Sigmoid colon (tissue), 4 donors: Measurements from ENCODE around the gene IGDCC3.

Source experiments
- CTCF ChIP-seq, 4 experiments: fragments of 450-650 bp in 3 of 4; fragments of 200-600 bp in 1 of 4; IDR thresholded peaks; one replicate each; pipeline ENCODE4 v1.5.1; 2016 to 2019; ENCODE audit warnings: antibody characterized with exemption in 4 of 4, mild to moderate bottlenecking in 3 of 4, moderate library complexity in 2 of 4
- EP300 ChIP-seq, 4 donors: sonication (generic); formaldehyde crosslinking; IDR thresholded peaks; one replicate each; pipeline ENCODE4 v1.6.1; 2017; ENCODE audit warnings: antibody characterized with exemption in 4 of 4
- POLR2A ChIP-seq, 2 donors: fragments of 450-650 bp; IDR thresholded peaks; one replicate each; pipeline ENCODE4 v1.6.1; 2016; ENCODE audit warnings: antibody characterized with exemption in 2 of 2, mild to moderate bottlenecking in 2 of 2, moderate library complexity in 2 of 2
- POLR2AphosphoS5 ChIP-seq, 4 donors: sonication (generic); formaldehyde crosslinking; IDR thresholded peaks; one replicate each; pipeline ENCODE4 v1.6.1; 2017; ENCODE audit warnings: antibody characterized with exemption in 4 of 4

- no peak for TF ChIP-seq EP300 (IDR thresholded peaks at IDR 0.05)
- TF ChIP-seq CTCF (IDR thresholded peaks at IDR 0.05): no peak
- TF ChIP-seq POLR2AphosphoS5 (IDR thresholded peaks at IDR 0.05): no peak
- no peak for TF ChIP-seq POLR2A (IDR thresholded peaks at IDR 0.05)
These were observed 84.8 kb downstream of the IGDCC3 start for GRCh38 chr15:65292938-65293518.
